ENCODE measurements around the gene NRG2. TPM values are rescaled to one million over a fixed set of nuclear protein-coding genes. Genes with fewer than 3 reads are reported as not detected.
A peak's percentile ranks its signal among the peaks of the same experiment; 100 is the strongest.

NRG2 gene
- 0.23 TPM in 1 of 2 replicates, not detected in the other for total RNA-seq (2022)
- Bru-seq, nascent RNA = percentile 20 among the genes with signal in this experiment
- BruChase-seq, experiment 1, labeled RNA remaining after a 6-hour chase = percentile 16 among the genes with signal in this experiment
- percentile 20 among the genes with signal in this experiment for BruChase-seq, experiment 2, labeled RNA remaining after a 2-hour chase
- long read RNA-seq, partial matches to known transcripts = 0 of 2 reads
- long read RNA-seq, other reads (novel, unspliced or antisense) = 1 of 2 reads

- intact Hi-C loops (cut with micrococcal nuclease) = loop anchor here (2.0 kb wide), 1 partner anchor 74 kb away; no protein-coding TSS in a partner anchor
- Mint-ChIP-seq H3K4me3 (ENCODE audit: unreplicated experiment) (peak within 1 kb of the TSS; percentile 69), H3K36me3 (ENCODE audit: insufficient read depth, unreplicated experiment) (no peaks in the 10 kb centered on the region), H3K27me3 (ENCODE audit: insufficient read depth, unreplicated experiment) (peaks cover 23% of the 10 kb centered on the region), H3K27ac (ENCODE audit: low read depth, unreplicated experiment) (no peak within 1 kb of the TSS), H3K9me3 (ENCODE audit: unreplicated experiment) (no peaks in the 10 kb centered on the region), H3K4me1 (ENCODE audit: insufficient read depth, unreplicated experiment) (peaks cover 32% of the 10 kb centered on the region)
- peak; percentile 57 for TF ChIP-seq CTCF (IDR thresholded peaks at IDR 0.05; ENCODE audit: unreplicated experiment)
- peak; percentile 63 for DNase-seq (ENCODE audit: unreplicated experiment)
- ChIA-PET CTCF (interaction anchor here (0.6 to 5.3 kb wide), 11 partner anchors 9 to 1573 kb away, joined by 3 to 30 read pairs (median 6); no protein-coding TSS in a partner anchor), POLR2A (interaction anchor here (0.6 to 3.4 kb wide), 10 partner anchors 8 to 1819 kb away, joined by 3 to 12 read pairs (median 4); no protein-coding TSS in a partner anchor)
- no TSS peak for BruUV-seq (replicated peaks)
These were observed at the start of gene NRG2 for GRCh38 chr5:140042643-140043507. Gene NRG2, minus strand, starts transcription at chr5:140043299.

GRCh38 chr5:140090251-140090650 is 47.2 kb upstream of the NRG2 start:
- POLR2A ChIA-PET = no interaction called here

GRCh38 chr5:140084541-140084940 is 41.4 kb upstream of the NRG2 start:
- no TSS peak for BruUV-seq (replicated peaks)
- no peak for DNase-seq (ENCODE audit: unreplicated experiment)
- Mint-ChIP-seq H3K4me1 (ENCODE audit: insufficient read depth, unreplicated experiment) (no peaks in the 10 kb centered on the region), H3K4me3 (ENCODE audit: unreplicated experiment) (no peak overlapping the region), H3K9me3 (ENCODE audit: unreplicated experiment) (peaks cover 7% of the 10 kb centered on the region), H3K36me3 (ENCODE audit: insufficient read depth, unreplicated experiment) (no peaks in the 10 kb centered on the region), H3K27me3 (ENCODE audit: insufficient read depth, unreplicated experiment) (peaks cover 51% of the 10 kb centered on the region), H3K27ac (ENCODE audit: low read depth, unreplicated experiment) (no peak overlapping the region)
- CTCF ChIA-PET = interaction anchor here (0.5 to 1.4 kb wide), 8 partner anchors 12 to 1636 kb away, joined by 3 to 7 read pairs (median 4); no protein-coding TSS in a partner anchor
- intact Hi-C loops (cut with micrococcal nuclease) = no loop called here
- POLR2A ChIA-PET = interaction anchor here (0.5 to 1.8 kb wide), 3 partner anchors 10 to 1568 kb away, joined by 3 to 6 read pairs (median 3); no protein-coding TSS in a partner anchor
- TF ChIP-seq CTCF (IDR thresholded peaks at IDR 0.05; ENCODE audit: unreplicated experiment) = no peak

More at GRCh38 chr5:140090251-140090650, 47.2 kb upstream of the NRG2 start:
- Mint-ChIP-seq H3K4me3 (ENCODE audit: unreplicated experiment) (no peak overlapping the region), H3K9me3 (ENCODE audit: unreplicated experiment) (peaks cover 24% of the 10 kb centered on the region), H3K27me3 (ENCODE audit: insufficient read depth, unreplicated experiment) (peaks cover 14% of the 10 kb centered on the region), H3K4me1 (ENCODE audit: insufficient read depth, unreplicated experiment) (no peaks in the 10 kb centered on the region), H3K36me3 (ENCODE audit: insufficient read depth, unreplicated experiment) (no peaks in the 10 kb centered on the region), H3K27ac (ENCODE audit: low read depth, unreplicated experiment) (no peak overlapping the region)
- intact Hi-C loops (cut with micrococcal nuclease) = no loop called here
- no peak for DNase-seq (ENCODE audit: unreplicated experiment)
- TF ChIP-seq CTCF (IDR thresholded peaks at IDR 0.05; ENCODE audit: unreplicated experiment) = no peak
- BruUV-seq (replicated peaks) = no TSS peak
- CTCF ChIA-PET = no interaction called here

- DNase-seq (ENCODE audit: unreplicated experiment) = no peak
- no TSS peak for BruUV-seq (replicated peaks)
- Mint-ChIP-seq H3K9me3 (ENCODE audit: unreplicated experiment) (no peaks in the 10 kb centered on the region), H3K4me1 (ENCODE audit: insufficient read depth, unreplicated experiment) (no peaks in the 10 kb centered on the region), H3K4me3 (ENCODE audit: unreplicated experiment) (no peak overlapping the region), H3K36me3 (ENCODE audit: insufficient read depth, unreplicated experiment) (no peaks in the 10 kb centered on the region), H3K27me3 (ENCODE audit: insufficient read depth, unreplicated experiment) (peaks cover 51% of the 10 kb centered on the region), H3K27ac (ENCODE audit: low read depth, unreplicated experiment) (no peak overlapping the region)
- ChIA-PET POLR2A (interaction anchor here (0.8 to 1.4 kb wide), 2 partner anchors 31 to 33 kb away, joined by 3 read pairs; no protein-coding TSS in a partner anchor), CTCF (interaction anchor here (0.7 to 1.4 kb wide), 3 partner anchors 11 to 199 kb away, joined by 3 to 5 read pairs (median 3); no protein-coding TSS in a partner anchor)
- intact Hi-C loops (cut with micrococcal nuclease) = no loop called here
- no peak for TF ChIP-seq CTCF (IDR thresholded peaks at IDR 0.05; ENCODE audit: unreplicated experiment)
These were observed 40.6 kb upstream of the NRG2 start for GRCh38 chr5:140083650-140084049.

All from MCF 10A (cell line).